Activated naive CD4-positive, alpha-beta T cell treated with anti-CD3 and anti-CD28 coated beads for 36 hours (primary cell): Measurements from ENCODE around the gene SLC25A25. TPM values are rescaled to one million over a fixed set of nuclear protein-coding genes. Genes with fewer than 3 reads are reported as not detected.

Source experiments
- CTCF ChIA-PET: fragments of 350-600 bp; sonication (Branson Sonifier 250); formaldehyde crosslinking; loops from one replicate; lab custom pipeline; 2021; ENCODE audit warnings: antibody characterized with exemption; lab: Charles Lee
- DNase-seq: peaks from one replicate; pipeline ENCODE4 v3.0.0-alpha.2; 2020
- H3K27ac Mint-ChIP-seq: one replicate; pipeline ENCODE4 v1.8.0; 2021; ENCODE audit warnings: mild to moderate bottlenecking, mixed read lengths
- H3K27me3 Mint-ChIP-seq: one replicate; pipeline ENCODE4 v1.8.0; 2021; ENCODE audit warnings: low read depth, mixed read lengths
- H3K36me3 Mint-ChIP-seq: one replicate; pipeline ENCODE4 v1.8.0; 2021; ENCODE audit warnings: low read depth, mixed read lengths
- H3K4me1 Mint-ChIP-seq: one replicate; pipeline ENCODE4 v1.8.0; 2021; ENCODE audit warnings: low read depth, mixed read lengths
- H3K4me3 Mint-ChIP-seq: one replicate; pipeline ENCODE4 v1.8.0; 2021; ENCODE audit warnings: mild to moderate bottlenecking, moderate library complexity, mixed read lengths
- H3K9me3 Mint-ChIP-seq: one replicate; pipeline ENCODE4 v1.8.0; 2021; ENCODE audit warnings: mixed read lengths
- intact Hi-C: fragments of 100-400 bp; cut with micrococcal nuclease; formaldehyde crosslinking; loops from one replicate; pipeline ENCODE4 v1.15.1; 2023
- total RNA-seq, 2 experiments: library from RNA; stranded (reverse); gene quantifications; one replicate each; pipeline ENCODE4 v1.2.3, GENCODE V29; 2021

Gene SLC25A25
- total RNA-seq, 2 experiments from 2014 or later, result 12.0 to 12.7 TPM

GRCh38 chr9:128149951-128150593 lies 82.0 kb downstream of the SLC25A25 start:
- intact Hi-C loops, result no loop called here
- DNase-seq, result no peak
- Mint-ChIP-seq H3K27ac (no peak overlapping the region), H3K9me3 (no peaks in the 10 kb centered on the region), H3K4me1 (no peaks in the 10 kb centered on the region), H3K4me3 (no peak overlapping the region), H3K36me3 (no peaks in the 10 kb centered on the region), H3K27me3 (no peaks in the 10 kb centered on the region)
- CTCF ChIA-PET, result interaction anchor here (1.0 to 1.4 kb wide), 5 partner anchors 8 to 21 kb away, joined by 3 read pairs; no protein-coding TSS in a partner anchor

- CTCF ChIA-PET, result interaction anchor here (0.6 to 1.2 kb wide), 6 partner anchors 8 to 1240 kb away, joined by 3 to 4 read pairs (median 3); no protein-coding TSS in a partner anchor
- Mint-ChIP-seq H3K36me3 (no peaks in the 10 kb centered on the region), H3K27me3 (no peaks in the 10 kb centered on the region), H3K27ac (no peak overlapping the region), H3K9me3 (no peaks in the 10 kb centered on the region), H3K4me3 (no peak overlapping the region), H3K4me1 (no peaks in the 10 kb centered on the region)
- peak; percentile 22 for DNase-seq
- intact Hi-C loops, result no loop called here
Measured at GRCh38 chr9:128150594-128151308, 82.7 kb downstream of the SLC25A25 start.

DNA sequence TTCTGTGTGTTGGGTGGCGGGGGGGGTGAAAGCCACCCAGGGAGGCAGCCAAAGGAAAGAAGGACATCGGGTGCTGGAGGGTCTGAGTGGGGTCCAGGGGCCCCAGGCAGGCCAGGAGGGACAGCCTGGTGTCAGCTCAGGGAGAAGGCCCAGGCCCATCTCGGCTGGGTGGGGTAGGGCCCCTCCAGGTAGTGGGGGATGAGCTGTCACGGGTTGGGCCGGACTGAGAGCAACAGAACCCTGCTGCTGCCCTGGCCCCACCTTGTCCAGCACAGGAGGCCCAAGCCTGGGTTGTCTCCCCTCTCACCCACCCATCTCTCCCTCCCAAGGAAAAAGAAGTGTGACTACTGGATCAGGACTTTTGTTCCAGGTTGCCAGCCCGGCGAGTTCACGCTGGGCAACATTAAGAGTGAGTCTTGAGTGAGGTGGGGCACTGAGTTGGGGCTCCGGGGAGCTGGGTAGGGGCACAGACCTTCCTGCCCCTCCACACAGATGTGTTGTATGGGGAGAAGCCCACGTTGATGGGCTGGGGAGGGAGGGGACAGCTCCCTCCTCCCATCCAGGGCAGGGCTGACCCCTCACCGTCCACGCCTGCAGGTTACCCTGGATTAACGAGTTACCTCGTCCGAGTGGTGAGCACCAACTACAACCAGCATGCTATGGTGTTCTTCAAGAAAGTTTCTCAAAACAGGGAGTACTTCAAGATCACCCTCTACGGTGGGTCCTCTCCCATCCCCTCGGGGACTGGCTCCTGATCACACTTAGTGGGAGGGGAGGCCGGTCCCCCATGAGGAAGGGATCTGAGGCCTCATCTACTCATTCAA lies 83.5 kb downstream of the SLC25A25 start:
- no peak for DNase-seq
- Mint-ChIP-seq H3K27ac (no peak overlapping the region), H3K4me1 (no peaks in the 10 kb centered on the region), H3K36me3 (no peaks in the 10 kb centered on the region), H3K9me3 (no peaks in the 10 kb centered on the region), H3K4me3 (no peak overlapping the region), H3K27me3 (no peaks in the 10 kb centered on the region)
- intact Hi-C loops, result no loop called here
- CTCF ChIA-PET, result interaction anchor here (0.9 to 1.2 kb wide), 2 partner anchors 9 kb away, joined by 3 to 4 read pairs; no protein-coding TSS in a partner anchor

GRCh38 chr9:128152133-128153059 lies 84.4 kb downstream of the SLC25A25 start:
- Mint-ChIP-seq H3K4me3 (no peak overlapping the region), H3K4me1 (no peaks in the 10 kb centered on the region)

GRCh38 chr9:128153060-128153946 lies 85.3 kb downstream of the SLC25A25 start:
- CTCF ChIA-PET, result no interaction called here
- Mint-ChIP-seq H3K27me3 (no peaks in the 10 kb centered on the region), H3K4me3 (no peak overlapping the region), H3K27ac (no peak overlapping the region), H3K9me3 (no peaks in the 10 kb centered on the region), H3K4me1 (no peaks in the 10 kb centered on the region), H3K36me3 (no peaks in the 10 kb centered on the region)
- intact Hi-C loops, result no loop called here
- DNase-seq, result no peak

More at GRCh38 chr9:128152133-128153059, 84.4 kb downstream of the SLC25A25 start:
- H3K9me3 Mint-ChIP-seq, result no peaks in the 10 kb centered on the region
- no peak for DNase-seq
- CTCF ChIA-PET, result no interaction called here
- H3K27ac Mint-ChIP-seq, result no peak overlapping the region
- no peaks in the 10 kb centered on the region for H3K36me3 Mint-ChIP-seq
- intact Hi-C loops, result no loop called here
- H3K27me3 Mint-ChIP-seq, result no peaks in the 10 kb centered on the region

- CTCF ChIA-PET, result no interaction called here
- Mint-ChIP-seq H3K9me3 (no peaks in the 10 kb centered on the region), H3K4me1 (peaks cover under 1% of the 10 kb centered on the region), H3K27ac (no peak overlapping the region), H3K27me3 (no peaks in the 10 kb centered on the region), H3K36me3 (no peaks in the 10 kb centered on the region), H3K4me3 (no peak overlapping the region)
- intact Hi-C loops, result no loop called here
- DNase-seq, result no peak
Measured at GRCh38 chr9:128153947-128154695, 86.1 kb downstream of the SLC25A25 start.

- no peaks in the 10 kb centered on the region for H3K36me3 Mint-ChIP-seq
- intact Hi-C loops, result no loop called here
- H3K4me3 Mint-ChIP-seq, result no peak overlapping the region
- H3K9me3 Mint-ChIP-seq, result no peaks in the 10 kb centered on the region
- H3K27ac Mint-ChIP-seq, result no peak overlapping the region
- peaks cover 8% of the 10 kb centered on the region for H3K4me1 Mint-ChIP-seq
- no peaks in the 10 kb centered on the region for H3K27me3 Mint-ChIP-seq
- no peak for DNase-seq
- CTCF ChIA-PET, result interaction anchor here (1.0 to 1.1 kb wide), 2 partner anchors 20 to 59 kb away, joined by 3 read pairs; no protein-coding TSS in a partner anchor
Measured at GRCh38 chr9:128155736-128156500, 87.9 kb downstream of the SLC25A25 start.

Other genes with a start within 250 kb of the SLC25A25 start
- gene ENG, start 213.6 kb upstream of the SLC25A25 start, total RNA-seq, result 10 to 100 TPM; 10.5 to 11.6 TPM
- 10 to 100 TPM; 11.8 to 11.9 TPM for gene AK1, start 190.6 kb upstream of the SLC25A25 start, total RNA-seq
- 10 to 100 TPM; 28.7 to 29.1 TPM for gene ST6GALNAC6, start 168.6 kb upstream of the SLC25A25 start, total RNA-seq
- gene ST6GALNAC4, start 151.2 kb upstream of the SLC25A25 start, total RNA-seq, result 10 to 100 TPM; 22.3 to 24.6 TPM
- 1 to 10 TPM; 1.1 to 1.8 TPM for gene PIP5KL1, start 137.5 kb upstream of the SLC25A25 start, total RNA-seq
- gene DPM2, start 130.4 kb upstream of the SLC25A25 start, total RNA-seq, result 10 to 100 TPM; 41.6 to 43.4 TPM
- 10 to 100 TPM; 61.0 to 70.8 TPM for gene EEIG1, start 87.2 kb upstream of the SLC25A25 start, total RNA-seq
- gene NAIF1, start 912 bp upstream of the SLC25A25 start, total RNA-seq, result 10 to 100 TPM; 12.3 to 12.8 TPM
- 10 to 100 TPM; 47.6 to 48.4 TPM for gene PTGES2, start 59.5 kb downstream of the SLC25A25 start, total RNA-seq
- not detected for gene LCN2, start 81.2 kb downstream of the SLC25A25 start, total RNA-seq
- 10 to 100 TPM; 73.3 to 77.7 TPM for gene BBLN, start 92.0 kb downstream of the SLC25A25 start, total RNA-seq
- gene CIZ1, start 123.3 kb downstream of the SLC25A25 start, total RNA-seq, result 10 to 100 TPM; 79.5 to 82.8 TPM
- gene DNM1, start 135.1 kb downstream of the SLC25A25 start, total RNA-seq, result under 1 TPM; 0.07 to 0.77 TPM
- 10 to 100 TPM; 33.3 to 34.4 TPM for gene GOLGA2, start 207.8 kb downstream of the SLC25A25 start, total RNA-seq
- 10 to 100 TPM; 13.3 to 15.5 TPM for gene SWI5, start 208.0 kb downstream of the SLC25A25 start, total RNA-seq